Liver (tissue), 3 donors: Measurements from ENCODE around the gene ITPKA.

ENCODE experiments used
- GABPA ChIP-seq, 2 donors: IDR thresholded peaks in 1 of 2; conservative IDR thresholded peaks in 1 of 2; 2 replicates each; pipeline ENCODE4 v1.6.1; 2016; ENCODE audit warnings: antibody characterized with exemption in 2 of 2, mild to moderate bottlenecking in 1 of 2, moderate library complexity in 1 of 2
- YY1 ChIP-seq: IDR thresholded peaks from 2 replicates; pipeline ENCODE4 v1.6.1; 2016; ENCODE audit warnings: antibody characterized with exemption, mild to moderate bottlenecking
- TF ChIP-seq, protein P1 (sequence below): fragments of 150-350 bp; IDR thresholded peaks from 2 replicates; pipeline ENCODE4 v1.5.1; 2017; ENCODE audit warnings: improper control_type of control experiment, low read depth, low read length; ENCODE audit not compliant: missing input control
- TF ChIP-seq, protein P2 (sequence below): IDR thresholded peaks from 2 replicates; pipeline ENCODE4 v1.6.1; 2016; ENCODE audit warnings: antibody characterized with exemption
- TF ChIP-seq, protein P3 (sequence below): IDR thresholded peaks from 2 replicates; pipeline ENCODE4 v1.6.1; 2016; ENCODE audit warnings: antibody characterized with exemption
- donor health status: healthy.
- donor health status: healthy.

DNA sequence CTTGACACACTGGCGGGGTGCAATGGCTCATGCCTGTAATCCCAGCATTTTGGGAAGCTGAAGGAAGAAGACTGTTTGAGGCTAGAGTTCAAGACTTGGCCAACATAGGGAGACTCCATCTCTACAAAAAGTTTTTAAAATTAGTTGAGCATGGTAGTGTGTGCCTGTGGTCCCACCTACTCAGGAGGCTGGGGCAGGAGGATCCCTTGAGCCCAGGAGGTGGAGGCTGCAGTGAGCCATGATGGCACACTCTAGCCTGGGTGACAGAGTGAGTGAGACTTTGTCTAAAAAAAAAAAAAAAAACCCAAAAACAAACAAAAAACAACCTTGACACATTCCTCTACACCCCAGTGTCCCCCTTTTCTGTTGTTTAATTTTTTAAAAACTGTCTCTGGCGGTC, 4.0 kb upstream of the ITPKA start:
- TF ChIP-seq GABPA (IDR thresholded peaks at IDR 0.05 in 1 of 2, conservative IDR thresholded peaks at IDR 0.05 in 1 of 2) (no peak), YY1 (no peak)
- TF ChIP-seq, protein P1, sequence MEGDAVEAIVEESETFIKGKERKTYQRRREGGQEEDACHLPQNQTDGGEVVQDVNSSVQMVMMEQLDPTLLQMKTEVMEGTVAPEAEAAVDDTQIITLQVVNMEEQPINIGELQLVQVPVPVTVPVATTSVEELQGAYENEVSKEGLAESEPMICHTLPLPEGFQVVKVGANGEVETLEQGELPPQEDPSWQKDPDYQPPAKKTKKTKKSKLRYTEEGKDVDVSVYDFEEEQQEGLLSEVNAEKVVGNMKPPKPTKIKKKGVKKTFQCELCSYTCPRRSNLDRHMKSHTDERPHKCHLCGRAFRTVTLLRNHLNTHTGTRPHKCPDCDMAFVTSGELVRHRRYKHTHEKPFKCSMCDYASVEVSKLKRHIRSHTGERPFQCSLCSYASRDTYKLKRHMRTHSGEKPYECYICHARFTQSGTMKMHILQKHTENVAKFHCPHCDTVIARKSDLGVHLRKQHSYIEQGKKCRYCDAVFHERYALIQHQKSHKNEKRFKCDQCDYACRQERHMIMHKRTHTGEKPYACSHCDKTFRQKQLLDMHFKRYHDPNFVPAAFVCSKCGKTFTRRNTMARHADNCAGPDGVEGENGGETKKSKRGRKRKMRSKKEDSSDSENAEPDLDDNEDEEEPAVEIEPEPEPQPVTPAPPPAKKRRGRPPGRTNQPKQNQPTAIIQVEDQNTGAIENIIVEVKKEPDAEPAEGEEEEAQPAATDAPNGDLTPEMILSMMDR, result no peak
- TF ChIP-seq, protein P2, sequence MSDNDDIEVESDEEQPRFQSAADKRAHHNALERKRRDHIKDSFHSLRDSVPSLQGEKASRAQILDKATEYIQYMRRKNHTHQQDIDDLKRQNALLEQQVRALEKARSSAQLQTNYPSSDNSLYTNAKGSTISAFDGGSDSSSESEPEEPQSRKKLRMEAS, result no peak
- TF ChIP-seq, protein P3, sequence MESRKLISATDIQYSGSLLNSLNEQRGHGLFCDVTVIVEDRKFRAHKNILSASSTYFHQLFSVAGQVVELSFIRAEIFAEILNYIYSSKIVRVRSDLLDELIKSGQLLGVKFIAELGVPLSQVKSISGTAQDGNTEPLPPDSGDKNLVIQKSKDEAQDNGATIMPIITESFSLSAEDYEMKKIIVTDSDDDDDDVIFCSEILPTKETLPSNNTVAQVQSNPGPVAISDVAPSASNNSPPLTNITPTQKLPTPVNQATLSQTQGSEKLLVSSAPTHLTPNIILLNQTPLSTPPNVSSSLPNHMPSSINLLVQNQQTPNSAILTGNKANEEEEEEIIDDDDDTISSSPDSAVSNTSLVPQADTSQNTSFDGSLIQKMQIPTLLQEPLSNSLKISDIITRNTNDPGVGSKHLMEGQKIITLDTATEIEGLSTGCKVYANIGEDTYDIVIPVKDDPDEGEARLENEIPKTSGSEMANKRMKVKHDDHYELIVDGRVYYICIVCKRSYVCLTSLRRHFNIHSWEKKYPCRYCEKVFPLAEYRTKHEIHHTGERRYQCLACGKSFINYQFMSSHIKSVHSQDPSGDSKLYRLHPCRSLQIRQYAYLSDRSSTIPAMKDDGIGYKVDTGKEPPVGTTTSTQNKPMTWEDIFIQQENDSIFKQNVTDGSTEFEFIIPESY, result no peak
